ENCODE results near the gene DNAAF1.

GRCh38 chr16:84132527-84133285 lies 12.4 kb upstream of the DNAAF1 start:
- TF ChIP-seq CTCF (IDR thresholded peaks at IDR 0.05; ENCODE audit: extremely low read depth in 1 of 2, insufficient read depth in 1 of 2, low read depth in 1 of 2, low read length in 2 of 2) (no peak), POLR2A (IDR thresholded peaks at IDR 0.05; ENCODE audit: low read depth, low read length) (no peak), JUN (IDR thresholded peaks at IDR 0.05; ENCODE audit: borderline replicate concordance, insufficient read depth, insufficient read length, low read depth) (no peak), EZH2 (IDR thresholded peaks at IDR 0.05; ENCODE audit: borderline replicate concordance, low read depth, low read length, severe bottlenecking) (no peak), GATA2 (IDR thresholded peaks at IDR 0.05; ENCODE audit: insufficient read depth, insufficient read length, low read depth, low read length) (no peak), POLR2AphosphoS5 (IDR thresholded peaks at IDR 0.05; ENCODE audit: insufficient read depth, low read depth, low read length) (no peak), FOS (IDR thresholded peaks at IDR 0.05; ENCODE audit: borderline replicate concordance, insufficient read depth, low read length) (no peak), MYC (IDR thresholded peaks at IDR 0.05; ENCODE audit: low read depth, low read length) (no peak)
- TF ChIP-seq, protein P1, sequence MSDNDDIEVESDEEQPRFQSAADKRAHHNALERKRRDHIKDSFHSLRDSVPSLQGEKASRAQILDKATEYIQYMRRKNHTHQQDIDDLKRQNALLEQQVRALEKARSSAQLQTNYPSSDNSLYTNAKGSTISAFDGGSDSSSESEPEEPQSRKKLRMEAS (IDR thresholded peaks at IDR 0.05; ENCODE audit: insufficient read depth, insufficient read length): no peak
